ENCODE measurements around the gene ZBBX.
A peak's percentile ranks its signal among the peaks of the same experiment; 100 is the strongest.

ZBBX gene

GRCh38 chr3:167361306-167361705, 18.8 kb downstream of the ZBBX start:
- Histone ChIP-seq H3K36me3 (ENCODE audit: control insufficient read depth, insufficient read depth, low read length, severe bottlenecking) (no peaks in the 10 kb centered on the region), H3K9ac (ENCODE audit: low read length) (no peak overlapping the region), H3K9me3 (ENCODE audit: control insufficient read depth, low read length) (no peaks in the 10 kb centered on the region), H3K27me3 (replicated peaks; ENCODE audit: control insufficient read depth, insufficient read depth, low read length) (no peaks in the 10 kb centered on the region), H3K4me1 (ENCODE audit: control insufficient read depth, insufficient read depth, low read length) (no peaks in the 10 kb centered on the region), H3K4me3 (ENCODE audit: low read length) (no peak overlapping the region)
- no peak for DNase-seq (ENCODE audit: low read depth)

GRCh38 chr3:167355446-167355845, 24.7 kb downstream of the ZBBX start:
- H3K4me3 ChIP-seq (ENCODE audit: low read length) = no peak overlapping the region
- no peaks in the 10 kb centered on the region for H3K9me3 ChIP-seq (ENCODE audit: control insufficient read depth, low read length)
- no peaks in the 10 kb centered on the region for H3K27me3 ChIP-seq (replicated peaks; ENCODE audit: control insufficient read depth, insufficient read depth, low read length)
- DNase-seq (ENCODE audit: low read depth) = no peak
- no peaks in the 10 kb centered on the region for H3K36me3 ChIP-seq (ENCODE audit: control insufficient read depth, insufficient read depth, low read length, severe bottlenecking)
- H3K4me1 ChIP-seq (ENCODE audit: control insufficient read depth, insufficient read depth, low read length) = no peaks in the 10 kb centered on the region
- no peak overlapping the region for H3K9ac ChIP-seq (ENCODE audit: low read length)

- Histone ChIP-seq H3K9ac (ENCODE audit: low read length) (no peak overlapping the region), H3K36me3 (ENCODE audit: control insufficient read depth, insufficient read depth, low read length, severe bottlenecking) (no peaks in the 10 kb centered on the region), H3K9me3 (ENCODE audit: control insufficient read depth, low read length) (no peaks in the 10 kb centered on the region), H3K4me3 (ENCODE audit: low read length) (no peak overlapping the region), H3K27me3 (replicated peaks; ENCODE audit: control insufficient read depth, insufficient read depth, low read length) (no peaks in the 10 kb centered on the region), H3K4me1 (ENCODE audit: control insufficient read depth, insufficient read depth, low read length) (no peaks in the 10 kb centered on the region)
- no peak for DNase-seq (ENCODE audit: low read depth)
Measured at GRCh38 chr3:167354751-167355150, 25.3 kb downstream of the ZBBX start.

- H3K4me3 ChIP-seq (ENCODE audit: low read length) = no peak overlapping the region
- DNase-seq (ENCODE audit: low read depth) = peak; percentile 6
- no peaks in the 10 kb centered on the region for H3K36me3 ChIP-seq (ENCODE audit: control insufficient read depth, insufficient read depth, low read length, severe bottlenecking)
- no peaks in the 10 kb centered on the region for H3K9me3 ChIP-seq (ENCODE audit: control insufficient read depth, low read length)
- H3K9ac ChIP-seq (ENCODE audit: low read length) = no peak overlapping the region
- H3K27me3 ChIP-seq (replicated peaks; ENCODE audit: control insufficient read depth, insufficient read depth, low read length) = no peaks in the 10 kb centered on the region
- no peaks in the 10 kb centered on the region for H3K4me1 ChIP-seq (ENCODE audit: control insufficient read depth, insufficient read depth, low read length)
Measured at GRCh38 chr3:167350245-167350862, 29.7 kb downstream of the ZBBX start.

GRCh38 chr3:167346171-167346570, 33.9 kb downstream of the ZBBX start:
- no peak overlapping the region for H3K4me3 ChIP-seq (ENCODE audit: low read length)
- H3K27me3 ChIP-seq (replicated peaks; ENCODE audit: control insufficient read depth, insufficient read depth, low read length) = no peaks in the 10 kb centered on the region
- no peaks in the 10 kb centered on the region for H3K36me3 ChIP-seq (ENCODE audit: control insufficient read depth, insufficient read depth, low read length, severe bottlenecking)
- no peak overlapping the region for H3K9ac ChIP-seq (ENCODE audit: low read length)
- no peaks in the 10 kb centered on the region for H3K4me1 ChIP-seq (ENCODE audit: control insufficient read depth, insufficient read depth, low read length)
- no peak for DNase-seq (ENCODE audit: low read depth)
- no peaks in the 10 kb centered on the region for H3K9me3 ChIP-seq (ENCODE audit: control insufficient read depth, low read length)

- Histone ChIP-seq H3K4me1 (ENCODE audit: control insufficient read depth, insufficient read depth, low read length) (no peaks in the 10 kb centered on the region), H3K4me3 (ENCODE audit: low read length) (no peak overlapping the region), H3K36me3 (ENCODE audit: control insufficient read depth, insufficient read depth, low read length, severe bottlenecking) (no peaks in the 10 kb centered on the region), H3K9ac (ENCODE audit: low read length) (no peak overlapping the region), H3K9me3 (ENCODE audit: control insufficient read depth, low read length) (no peaks in the 10 kb centered on the region), H3K27me3 (replicated peaks; ENCODE audit: control insufficient read depth, insufficient read depth, low read length) (no peaks in the 10 kb centered on the region)
- no peak for DNase-seq (ENCODE audit: low read depth)
Measured at GRCh38 chr3:167330993-167331785, 48.9 kb downstream of the ZBBX start.

GRCh38 chr3:167323572-167323971, 56.5 kb downstream of the ZBBX start:
- DNase-seq (ENCODE audit: low read depth) = no peak
- Histone ChIP-seq H3K27me3 (replicated peaks; ENCODE audit: control insufficient read depth, insufficient read depth, low read length) (no peaks in the 10 kb centered on the region), H3K36me3 (ENCODE audit: control insufficient read depth, insufficient read depth, low read length, severe bottlenecking) (no peaks in the 10 kb centered on the region)

GRCh38 chr3:167318996-167319615, 61.0 kb downstream of the ZBBX start:
- no peak for DNase-seq (ENCODE audit: low read depth)
- no peaks in the 10 kb centered on the region for H3K9me3 ChIP-seq (ENCODE audit: control insufficient read depth, low read length)
- no peaks in the 10 kb centered on the region for H3K36me3 ChIP-seq (ENCODE audit: control insufficient read depth, insufficient read depth, low read length, severe bottlenecking)
- H3K9ac ChIP-seq (ENCODE audit: low read length) = no peak overlapping the region
- H3K4me3 ChIP-seq (ENCODE audit: low read length) = no peak overlapping the region
- H3K27me3 ChIP-seq (replicated peaks; ENCODE audit: control insufficient read depth, insufficient read depth, low read length) = no peaks in the 10 kb centered on the region
- no peaks in the 10 kb centered on the region for H3K4me1 ChIP-seq (ENCODE audit: control insufficient read depth, insufficient read depth, low read length)

More at GRCh38 chr3:167323572-167323971, 56.5 kb downstream of the ZBBX start:
- H3K4me3 ChIP-seq (ENCODE audit: low read length) = no peak overlapping the region
- H3K9me3 ChIP-seq (ENCODE audit: control insufficient read depth, low read length) = no peaks in the 10 kb centered on the region
- H3K4me1 ChIP-seq (ENCODE audit: control insufficient read depth, insufficient read depth, low read length) = no peaks in the 10 kb centered on the region
- no peak overlapping the region for H3K9ac ChIP-seq (ENCODE audit: low read length)

GRCh38 chr3:167318306-167318705, 61.8 kb downstream of the ZBBX start:
- Histone ChIP-seq H3K36me3 (ENCODE audit: control insufficient read depth, insufficient read depth, low read length, severe bottlenecking) (no peaks in the 10 kb centered on the region), H3K4me1 (ENCODE audit: control insufficient read depth, insufficient read depth, low read length) (no peaks in the 10 kb centered on the region), H3K9ac (ENCODE audit: low read length) (no peak overlapping the region), H3K9me3 (ENCODE audit: control insufficient read depth, low read length) (no peaks in the 10 kb centered on the region), H3K27me3 (replicated peaks; ENCODE audit: control insufficient read depth, insufficient read depth, low read length) (no peaks in the 10 kb centered on the region), H3K4me3 (ENCODE audit: low read length) (no peak overlapping the region)
- no peak for DNase-seq (ENCODE audit: low read depth)

- H3K9ac ChIP-seq (ENCODE audit: low read length) = no peak overlapping the region
- no peak for DNase-seq (ENCODE audit: low read depth)
- peaks cover 2% of the 10 kb centered on the region for H3K9me3 ChIP-seq (ENCODE audit: control insufficient read depth, low read length)
- no peak overlapping the region for H3K4me3 ChIP-seq (ENCODE audit: low read length)
- no peaks in the 10 kb centered on the region for H3K27me3 ChIP-seq (replicated peaks; ENCODE audit: control insufficient read depth, insufficient read depth, low read length)
- no peaks in the 10 kb centered on the region for H3K36me3 ChIP-seq (ENCODE audit: control insufficient read depth, insufficient read depth, low read length, severe bottlenecking)
- peaks cover 20% of the 10 kb centered on the region for H3K4me1 ChIP-seq (ENCODE audit: control insufficient read depth, insufficient read depth, low read length)
Measured at GRCh38 chr3:167306319-167306718, 73.8 kb downstream of the ZBBX start.

GRCh38 chr3:167305340-167305890, 74.7 kb downstream of the ZBBX start:
- Histone ChIP-seq H3K9ac (ENCODE audit: low read length) (no peak overlapping the region), H3K4me1 (ENCODE audit: control insufficient read depth, insufficient read depth, low read length) (peaks cover 20% of the 10 kb centered on the region), H3K36me3 (ENCODE audit: control insufficient read depth, insufficient read depth, low read length, severe bottlenecking) (no peaks in the 10 kb centered on the region), H3K9me3 (ENCODE audit: control insufficient read depth, low read length) (peaks cover 1% of the 10 kb centered on the region), H3K4me3 (ENCODE audit: low read length) (no peak overlapping the region), H3K27me3 (replicated peaks; ENCODE audit: control insufficient read depth, insufficient read depth, low read length) (no peaks in the 10 kb centered on the region)
- no peak for DNase-seq (ENCODE audit: low read depth)
